Left renal pelvis (tissue), 4 donors: ENCODE results near the gene C6orf58. TPM values are rescaled to one million over a fixed set of nuclear protein-coding genes. Genes with fewer than 3 reads are reported as not detected.

Experiments
- DNase-seq, 4 donors: peaks; one replicate each; pipeline ENCODE4 v3.0.0-alpha.2; 2013; ENCODE audit warnings: low read depth in 4 of 4, low spot score in 3 of 4
- polyA plus RNA-seq, 4 donors: library from polyadenylated mRNA; unstranded; fragments of 120-200 nt; gene quantifications; one replicate each; pipeline ENCODE4 v1.2.1, GENCODE V29; 2013; ENCODE audit not compliant: insufficient read length in 4 of 4

The C6orf58 gene
- 1 to 10 TPM in 3 of 4 donors, under 1 TPM in 1; 0.38 to 1.1 (median 1.0) TPM for polyA plus RNA-seq

DNA sequence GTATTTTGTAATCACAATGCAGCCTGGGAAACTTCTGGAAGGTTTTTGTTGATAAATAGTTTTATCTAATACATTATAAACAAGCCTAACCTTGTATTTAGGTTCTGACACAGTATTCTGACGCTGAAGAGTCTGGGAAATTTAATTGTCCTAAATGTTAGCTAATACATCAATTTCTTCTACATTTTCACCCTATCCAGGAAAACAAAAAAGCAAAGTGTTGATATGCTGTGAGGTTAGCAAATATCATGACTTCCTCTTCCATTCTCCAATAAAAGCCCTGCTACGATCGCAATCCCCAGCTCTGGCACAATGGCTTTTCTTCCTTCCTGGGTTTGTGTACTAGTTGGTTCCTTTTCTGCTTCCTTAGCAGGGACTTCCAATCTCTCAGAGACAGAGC lies at the start of gene C6orf58:
TSS of gene C6orf58 (plus strand) at position 301 of the 400 bp plus-strand sequence. CDS start at position 313, 12 bp downstream.
- DNase-seq = no peak

DNA sequence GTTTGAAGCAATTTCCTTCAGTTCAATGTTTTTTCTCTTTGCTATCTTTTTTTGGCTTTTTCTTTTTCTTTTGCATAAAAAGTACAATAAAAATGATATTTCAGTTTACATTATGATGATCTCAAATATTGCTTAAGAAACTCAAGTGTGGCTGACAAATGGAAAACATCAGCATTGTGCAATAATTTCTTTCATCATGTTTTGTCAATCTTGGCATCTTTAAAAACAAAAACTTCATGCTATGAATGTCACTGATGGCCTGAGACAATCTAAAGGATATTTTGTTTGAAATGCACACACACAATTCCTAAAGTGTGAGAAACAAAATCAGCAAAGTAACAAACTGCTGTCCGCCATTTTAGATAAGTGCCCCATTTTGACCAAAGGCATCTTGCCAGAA lies 44.0 kb upstream of the C6orf58 start:
- no peak for DNase-seq

GRCh38 chr6:127533736-127534135 lies 43.2 kb upstream of the C6orf58 start:
- no peak for DNase-seq

GRCh38 chr6:127538750-127539264 lies 38.2 kb upstream of the C6orf58 start:
- DNase-seq = no peak

DNA sequence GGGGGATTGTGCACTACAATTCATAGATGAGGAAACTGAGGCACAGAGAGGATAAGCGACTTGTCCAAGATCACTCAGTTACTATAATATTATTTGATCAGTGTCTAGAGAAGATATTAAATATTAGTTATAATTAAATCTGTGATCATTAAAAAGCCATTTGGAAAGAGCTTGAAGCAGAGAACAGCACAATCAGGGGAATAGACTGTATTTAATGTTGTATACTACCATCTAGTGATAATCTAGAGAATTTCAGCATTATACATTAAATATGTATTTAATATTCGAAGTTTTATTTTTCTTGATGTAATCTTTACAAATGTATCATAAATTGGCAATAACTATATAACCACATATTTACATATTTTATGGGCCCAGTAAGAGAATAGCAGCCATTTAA lies 37.7 kb upstream of the C6orf58 start:
- no peak for DNase-seq

DNA sequence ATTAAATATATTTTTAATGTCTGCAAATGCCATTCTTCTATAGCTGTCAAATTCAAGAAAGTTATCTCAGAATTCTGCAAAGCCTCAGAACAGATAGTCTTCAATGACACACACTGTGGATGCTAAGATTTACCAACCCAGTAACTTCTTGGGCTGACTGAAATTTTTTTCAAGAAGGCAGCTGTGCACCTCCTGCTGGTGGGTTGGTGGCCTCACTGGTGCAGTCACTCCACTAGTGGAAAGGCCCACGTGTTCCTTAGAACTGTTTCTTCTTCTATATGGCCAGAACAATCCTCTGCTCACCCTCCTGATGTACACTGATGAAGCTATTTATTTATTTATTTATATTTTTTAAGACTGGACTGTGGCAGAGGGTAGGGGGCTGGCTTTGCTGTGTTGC lies 29.8 kb upstream of the C6orf58 start:
- no peak for DNase-seq

GRCh38 chr6:127547904-127548649 lies 28.9 kb upstream of the C6orf58 start:
- DNase-seq = no peak

DNA sequence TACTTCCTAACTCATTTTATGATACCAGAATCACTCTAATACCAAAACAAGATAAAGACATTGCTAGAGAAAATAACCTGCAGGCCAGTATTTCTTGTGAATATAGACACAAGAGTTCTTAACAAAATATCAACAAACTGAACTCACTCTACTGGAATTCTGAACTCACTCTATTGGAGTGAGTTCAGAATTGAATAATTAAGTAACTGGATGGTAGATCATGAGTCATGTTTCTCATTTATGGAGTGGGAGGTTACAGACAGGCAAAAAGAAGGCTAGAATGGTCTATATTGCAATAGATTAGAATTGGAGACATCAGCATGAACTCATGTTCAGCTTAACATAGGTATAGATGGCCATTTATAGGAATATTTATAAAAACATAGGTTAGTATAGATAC lies 26.6 kb upstream of the C6orf58 start:
- no peak for DNase-seq

DNA sequence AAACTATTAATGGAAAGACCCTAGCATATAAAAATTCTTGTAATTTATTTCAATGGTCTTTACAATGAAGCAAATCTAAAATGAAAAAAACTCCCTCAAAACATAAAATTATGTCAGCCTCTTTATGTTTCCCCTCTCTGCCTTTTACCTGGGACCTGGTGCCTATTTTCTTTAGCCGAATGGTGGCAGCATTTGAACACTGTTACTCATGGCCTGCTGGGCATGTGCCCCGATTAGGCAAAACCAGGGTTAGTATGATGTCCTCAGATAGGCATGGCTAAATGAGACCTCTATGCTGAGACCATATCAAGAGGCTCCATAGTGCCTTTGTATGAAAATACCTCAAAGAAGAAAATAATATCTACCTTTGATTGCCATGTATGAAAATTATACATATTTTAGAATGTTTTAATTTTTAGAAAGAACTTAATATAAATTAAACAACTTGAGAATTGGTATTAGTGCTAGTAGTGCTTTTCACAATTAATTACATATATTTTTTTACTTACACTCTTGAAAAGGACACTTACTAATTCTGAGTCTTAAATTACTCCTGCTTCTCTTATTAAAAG lies 22.5 kb upstream of the C6orf58 start:
- DNase-seq = no peak

- no peak for DNase-seq
Observed at GRCh38 chr6:127561660-127562059, 15.3 kb upstream of the C6orf58 start.

DNA sequence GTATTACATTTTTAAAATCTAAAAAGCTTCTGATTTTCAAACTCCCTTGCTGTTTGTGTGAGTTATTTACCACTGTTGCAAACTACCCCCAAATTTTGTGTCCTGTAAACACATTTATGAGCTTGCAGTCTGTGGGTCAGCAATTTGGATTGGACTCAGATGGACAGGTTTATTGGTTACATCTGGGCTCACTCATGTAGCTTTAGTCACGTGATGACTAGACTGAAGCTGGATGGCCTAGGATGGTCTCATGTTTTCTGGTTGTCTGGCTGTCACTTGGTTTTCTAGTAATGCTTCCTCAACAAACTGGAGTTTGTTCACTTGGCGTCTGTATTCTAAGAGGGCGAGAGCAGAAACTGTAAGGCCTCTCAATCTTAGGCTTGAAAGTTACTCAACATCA lies 12.2 kb upstream of the C6orf58 start:
- no peak for DNase-seq

- no peak for DNase-seq
Observed at GRCh38 chr6:127566119-127566518, 10.9 kb upstream of the C6orf58 start.

DNA sequence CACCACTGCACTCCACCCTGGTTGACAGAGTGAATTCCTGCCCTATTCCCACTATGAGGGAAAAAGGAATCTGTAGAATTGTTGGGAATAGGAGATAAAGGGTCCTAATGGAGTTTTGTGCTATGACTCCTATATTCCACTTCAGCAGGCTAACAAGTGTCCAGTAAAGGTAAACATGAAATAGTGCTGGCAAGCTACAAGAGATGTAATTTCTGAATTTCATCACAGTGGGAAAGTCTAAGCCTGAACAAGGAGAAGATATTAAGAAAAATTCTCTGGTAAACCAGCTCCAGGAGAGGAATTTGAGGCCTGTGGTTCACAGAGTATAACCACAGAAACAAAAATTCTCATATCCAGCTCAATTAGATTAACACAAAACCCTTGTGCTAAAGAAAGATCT lies 10.3 kb upstream of the C6orf58 start:
- no peak for DNase-seq

- no peak for DNase-seq
Observed at GRCh38 chr6:127567476-127567875, 9.5 kb upstream of the C6orf58 start.

DNA sequence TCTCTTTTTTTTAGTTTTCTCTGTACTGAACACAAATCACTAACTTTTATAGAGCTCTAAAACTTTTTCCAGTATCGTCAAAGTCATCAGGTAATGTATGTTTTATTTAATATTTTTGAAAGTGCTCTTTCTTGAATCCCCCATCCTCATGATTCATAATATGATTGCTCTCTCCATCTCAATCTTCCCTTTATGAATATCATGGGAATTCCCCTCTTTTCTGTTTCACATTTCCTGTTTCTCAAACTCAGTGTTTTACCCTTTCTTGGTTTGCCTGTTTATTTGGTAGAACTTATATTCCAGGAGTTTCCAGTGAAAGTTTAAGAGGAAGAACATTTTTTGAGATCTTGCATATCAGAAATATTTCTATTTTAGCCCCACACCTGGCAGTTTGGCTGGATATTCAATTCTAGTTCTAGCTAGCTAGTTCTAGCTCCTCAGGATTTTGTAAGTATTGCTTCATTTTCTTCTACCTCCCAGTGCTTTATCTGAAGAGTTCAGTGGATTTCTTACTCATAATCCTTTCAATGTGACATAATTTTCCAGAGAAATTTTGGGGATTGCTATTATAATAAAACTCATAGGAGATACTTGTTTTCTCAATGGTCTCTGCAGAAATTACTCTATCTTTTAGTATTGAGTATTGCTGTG lies 6.1 kb upstream of the C6orf58 start:
- no peak for DNase-seq

DNA sequence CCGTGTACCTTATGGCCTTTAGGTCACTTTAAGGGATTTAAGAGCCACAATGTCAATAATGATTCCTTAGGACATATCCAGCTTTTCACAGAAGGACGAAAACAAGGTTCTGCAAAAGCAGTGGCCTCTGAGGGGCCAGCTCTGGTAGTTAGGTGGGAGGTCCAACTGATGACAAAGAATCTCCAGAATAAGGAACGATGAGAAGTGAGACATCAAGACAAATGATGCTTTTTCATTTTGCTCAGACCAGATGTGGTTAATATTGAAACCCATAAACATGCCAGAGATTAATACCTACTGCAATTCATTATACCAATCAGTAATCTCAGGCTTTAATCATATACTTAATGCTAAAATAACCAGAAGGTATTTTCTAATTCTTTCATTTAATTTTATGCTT lies 1.9 kb downstream of the C6orf58 start:
- DNase-seq = no peak

- DNase-seq = no peak
Observed at GRCh38 chr6:127581576-127581975, 4.6 kb downstream of the C6orf58 start.

DNA sequence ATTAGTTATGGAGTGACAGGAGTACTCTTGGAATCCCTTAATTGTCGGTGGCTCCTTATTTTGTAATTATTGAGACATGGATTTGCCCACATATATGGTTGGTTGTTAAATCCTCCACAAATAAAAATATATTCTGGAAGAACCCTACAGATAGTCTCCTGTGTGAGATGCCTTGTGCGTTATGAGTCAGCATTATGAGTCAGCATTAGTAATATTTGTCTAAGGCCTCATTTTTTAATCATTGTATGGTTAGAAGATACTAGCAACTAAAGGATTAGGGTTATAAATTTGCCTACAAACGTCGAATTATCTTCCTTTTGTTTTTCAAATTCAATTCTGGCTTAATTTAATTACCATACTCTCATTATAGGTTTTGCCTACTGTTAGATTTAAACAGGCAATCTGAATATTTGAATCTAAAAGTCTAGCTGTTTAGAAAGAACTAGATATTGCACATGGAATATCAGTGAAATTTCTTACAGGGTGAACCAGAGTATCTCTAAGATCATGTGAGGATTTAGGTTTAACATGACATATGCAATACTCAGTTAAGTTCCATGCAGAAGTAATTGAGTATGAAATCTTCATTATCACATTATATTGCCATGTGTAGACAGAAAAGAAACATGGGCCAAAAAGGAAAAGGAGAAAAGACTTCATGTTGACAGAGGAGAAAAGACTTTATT lies 5.9 kb downstream of the C6orf58 start:
- DNase-seq = no peak

- no peak for DNase-seq
Observed at GRCh38 chr6:127585123-127585522, 8.1 kb downstream of the C6orf58 start.

DNA sequence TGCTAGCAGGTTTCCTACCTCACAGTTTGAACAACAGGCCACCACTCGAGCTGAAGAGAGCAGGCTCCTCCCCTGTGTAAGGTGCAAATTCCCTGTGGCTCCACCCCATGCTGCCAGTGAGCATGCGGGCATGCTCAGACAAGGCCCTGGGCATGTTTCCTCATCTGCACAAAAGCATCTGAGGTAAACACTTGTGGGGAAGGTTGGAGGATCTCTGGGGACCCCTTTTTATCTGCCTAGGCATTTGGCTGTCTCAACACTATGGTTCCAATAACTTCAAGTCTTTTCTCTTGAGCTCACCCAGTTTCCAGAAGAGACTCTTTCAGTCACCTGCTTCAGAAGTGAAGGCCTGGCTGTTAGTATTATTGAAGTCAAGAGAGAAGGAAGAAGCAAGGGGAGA lies 9.4 kb downstream of the C6orf58 start:
- DNase-seq = no peak

- no peak for DNase-seq
Observed at GRCh38 chr6:127587875-127588274, 10.9 kb downstream of the C6orf58 start.
